SK-MEL-5 (cell line): ENCODE data around the gene COPS4. TPM values are rescaled to one million over a fixed set of nuclear protein-coding genes. Genes with fewer than 3 reads are reported as not detected.
"Not testable (repeated sequence)": the region's sequence is repeated elsewhere in the genome, so short reads cannot be mapped to it uniquely, and the experiment has no call there.

Experiments used
- DNase-seq: peaks from one replicate; pipeline ENCODE4 v3.0.0-alpha.2; 2016; ENCODE audit warnings: low read depth, low spot score
- in situ Hi-C: cut with HindIII; loops from 2 replicates; pipeline ENCODE4 v1.10.0; 2016; ENCODE audit warnings: low sequenced_read_pairs, high pct_unique_total_duplicates, low pct_unique_long_range_greater_than_20kb
- total RNA-seq: library from RNA; depleted of rRNA; stranded (reverse); fragments of >200 nt; shearing (Covaris generic); gene quantifications from 2 replicates; pipeline ENCODE4 v1.2.3, GENCODE V29; 2014

Gene COPS4
- total RNA-seq, 1 experiment from 2014 or later: 56.7 TPM

GRCh38 chr4:83067058-83067639 is 32.2 kb downstream of the COPS4 start:
- DNase-seq: no peak
- in situ Hi-C loops: no loop called here

- in situ Hi-C loops: no loop called here
Measured at GRCh38 chr4:83071116-83071515, 36.1 kb downstream of the COPS4 start.

GRCh38 chr4:83074086-83074704 is 39.2 kb downstream of the COPS4 start:
- DNase-seq: peak; percentile 82
- in situ Hi-C loops: no loop called here

More at GRCh38 chr4:83071116-83071515, 36.1 kb downstream of the COPS4 start:
- DNase-seq: no peak

- DNase-seq, in situ Hi-C loops: not testable (repeated sequence)
Measured at GRCh38 chr4:83074783-83075182, 39.8 kb downstream of the COPS4 start.

GRCh38 chr4:83075311-83076095 is 40.5 kb downstream of the COPS4 start:
- in situ Hi-C loops: no loop called here
- DNase-seq: no peak

GRCh38 chr4:83080561-83080960 is 45.6 kb downstream of the COPS4 start:
- in situ Hi-C loops: no loop called here
- no peak for DNase-seq

- no peak for DNase-seq
- in situ Hi-C loops: no loop called here
Measured at GRCh38 chr4:83082777-83083176, 47.8 kb downstream of the COPS4 start.

GRCh38 chr4:83083925-83084475 is 49.0 kb downstream of the COPS4 start:
- in situ Hi-C loops: no loop called here
- DNase-seq: no peak

- DNase-seq, in situ Hi-C loops: not testable (repeated sequence)
Measured at GRCh38 chr4:83084956-83085355, 50.0 kb downstream of the COPS4 start.

GRCh38 chr4:83089410-83090157 is 54.6 kb downstream of the COPS4 start:
- in situ Hi-C loops: no loop called here

GRCh38 chr4:83093060-83093640 is 58.2 kb downstream of the COPS4 start:
- in situ Hi-C loops: no loop called here

More at GRCh38 chr4:83089410-83090157, 54.6 kb downstream of the COPS4 start:
- DNase-seq: no peak

GRCh38 chr4:83096397-83096796 is 61.4 kb downstream of the COPS4 start:
- no peak for DNase-seq
- in situ Hi-C loops: no loop called here

More at GRCh38 chr4:83093060-83093640, 58.2 kb downstream of the COPS4 start:
- no peak for DNase-seq

- no peak for DNase-seq
- in situ Hi-C loops: no loop called here
Measured at GRCh38 chr4:83104991-83105390, 70.0 kb downstream of the COPS4 start.

GRCh38 chr4:83107631-83108030 is 72.6 kb downstream of the COPS4 start:
- in situ Hi-C loops: no loop called here
- no peak for DNase-seq

- DNase-seq: no peak
- in situ Hi-C loops: no loop called here
Measured at GRCh38 chr4:83108101-83108861, 73.3 kb downstream of the COPS4 start.

- in situ Hi-C loops: no loop called here
- peak; percentile 13 for DNase-seq
Measured at GRCh38 chr4:83109480-83110222, 74.7 kb downstream of the COPS4 start.
